GM19035 (cell line): ENCODE measurements around the gene TRAM2.

ENCODE experiments used
- ATAC-seq: cut with Tn5 transposase; IDR thresholded peaks from one replicate; pipeline ENCODE4 v1.9.1; 2021; ENCODE audit not compliant: unreplicated experiment

The TRAM2 gene

GRCh38 chr6:52548353-52548713 lies 28.5 kb downstream of the TRAM2 start:
- no peak for ATAC-seq

- no peak for ATAC-seq
Observed at GRCh38 chr6:52547647-52548352, 29.1 kb downstream of the TRAM2 start.

- ATAC-seq, result peak; percentile 84
Observed at GRCh38 chr6:52546678-52547077, 30.2 kb downstream of the TRAM2 start.

- peak; percentile 48 for ATAC-seq
Observed at GRCh38 chr6:52546192-52546591, 30.7 kb downstream of the TRAM2 start.

- ATAC-seq, result peak; percentile 12
Observed at GRCh38 chr6:52545406-52546119, 31.3 kb downstream of the TRAM2 start.

- ATAC-seq, result no peak
Observed at GRCh38 chr6:52544602-52545405, 32.1 kb downstream of the TRAM2 start.

- ATAC-seq, result no peak
Observed at GRCh38 chr6:52543729-52544601, 32.9 kb downstream of the TRAM2 start.

- ATAC-seq, result no peak
Observed at GRCh38 chr6:52543262-52543661, 33.6 kb downstream of the TRAM2 start.

GRCh38 chr6:52541135-52541534 lies 35.7 kb downstream of the TRAM2 start:
- ATAC-seq, result no peak

GRCh38 chr6:52540286-52540902 lies 36.5 kb downstream of the TRAM2 start:
- no peak for ATAC-seq

GRCh38 chr6:52539607-52540006 lies 37.3 kb downstream of the TRAM2 start:
- no peak for ATAC-seq

GRCh38 chr6:52538901-52539354 lies 37.9 kb downstream of the TRAM2 start:
- ATAC-seq, result no peak

- ATAC-seq, result no peak
Observed at GRCh38 chr6:52538252-52538900, 38.5 kb downstream of the TRAM2 start.

GRCh38 chr6:52537001-52537753 lies 39.7 kb downstream of the TRAM2 start:
- ATAC-seq, result peak; percentile 65

- ATAC-seq, result peak; percentile 40
Observed at GRCh38 chr6:52536424-52536916, 40.4 kb downstream of the TRAM2 start.

- no peak for ATAC-seq
Observed at GRCh38 chr6:52535711-52536423, 41.0 kb downstream of the TRAM2 start.

- no peak for ATAC-seq
Observed at GRCh38 chr6:52534966-52535390, 41.9 kb downstream of the TRAM2 start.

GRCh38 chr6:52534363-52534762 lies 42.5 kb downstream of the TRAM2 start:
- no peak for ATAC-seq
